SH-SY5Y (cell line): Measurements from ENCODE around the gene PHACTR3.

Experiments used
- GATA2 ChIP-seq: IDR thresholded peaks from 2 replicates; pipeline ENCODE4 v1.6.1; 2011; ENCODE audit warnings: mild to moderate bottlenecking, low read depth, low read length
- GATA3 ChIP-seq: IDR thresholded peaks from 2 replicates; pipeline ENCODE4 v1.6.1; 2011; ENCODE audit warnings: low read depth, mild to moderate bottlenecking, low read length, moderate library complexity

GRCh38 chr20:59688999-59689398, 84.7 kb downstream of the PHACTR3 start:
- TF ChIP-seq GATA2 (no peak), GATA3 (no peak)
